Activated naive CD4-positive, alpha-beta T cell (primary cell): ENCODE measurements around the gene FGF1.
A peak's percentile ranks its signal among the peaks of the same experiment; 100 is the strongest.

Experiments used
- DNase-seq, 4 experiments: peaks; one replicate each; lab custom pipeline; 2025; lab: John Stamatoyannopoulos, UW

Gene FGF1

DNA sequence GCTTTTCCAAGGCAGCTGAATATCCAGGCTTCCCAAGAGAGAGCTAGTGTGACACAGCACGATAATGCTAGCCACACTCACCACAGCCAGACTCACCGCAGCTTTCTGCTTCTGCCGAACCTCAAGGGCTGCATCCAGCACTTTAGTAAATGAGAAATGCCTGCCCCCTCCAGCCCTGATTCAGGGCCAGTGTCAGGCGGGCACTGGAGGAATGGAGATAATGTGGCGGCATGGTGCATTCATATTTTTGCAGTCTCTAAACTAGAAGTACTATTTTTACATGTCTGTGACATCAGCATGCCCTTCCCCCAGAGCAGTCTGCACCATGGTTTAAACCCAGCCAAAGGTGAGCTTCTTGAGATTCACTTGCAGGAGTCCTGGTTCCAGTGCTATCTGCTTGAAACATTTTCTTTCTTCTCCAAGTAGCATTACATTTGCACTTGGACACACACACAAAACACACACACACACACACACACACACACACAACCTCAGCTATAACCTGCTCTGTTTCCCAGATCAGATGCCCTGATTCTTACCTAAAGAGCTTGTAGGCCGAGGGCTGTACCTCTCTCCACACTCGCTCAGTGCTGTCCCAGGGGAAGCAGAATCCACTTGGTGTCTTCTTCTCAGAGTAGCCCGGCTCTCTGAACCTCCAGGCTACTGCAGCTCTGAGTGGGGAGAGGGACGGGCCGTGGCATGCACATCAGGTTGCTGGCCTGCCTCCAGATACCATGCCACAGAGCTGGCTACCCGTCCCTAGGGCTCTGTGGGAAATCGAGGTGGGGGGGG is at the start of gene FGF1:
FGF1 (minus strand) TSS at position 673 of the 792 bp plus-strand sequence. CDS start 71,963 bp downstream, outside the sequence.
- no peak for DNase-seq

- DNase-seq = no peak
Measured at GRCh38 chr5:142727735-142728047, 41.8 kb upstream of the FGF1 start.

DNA sequence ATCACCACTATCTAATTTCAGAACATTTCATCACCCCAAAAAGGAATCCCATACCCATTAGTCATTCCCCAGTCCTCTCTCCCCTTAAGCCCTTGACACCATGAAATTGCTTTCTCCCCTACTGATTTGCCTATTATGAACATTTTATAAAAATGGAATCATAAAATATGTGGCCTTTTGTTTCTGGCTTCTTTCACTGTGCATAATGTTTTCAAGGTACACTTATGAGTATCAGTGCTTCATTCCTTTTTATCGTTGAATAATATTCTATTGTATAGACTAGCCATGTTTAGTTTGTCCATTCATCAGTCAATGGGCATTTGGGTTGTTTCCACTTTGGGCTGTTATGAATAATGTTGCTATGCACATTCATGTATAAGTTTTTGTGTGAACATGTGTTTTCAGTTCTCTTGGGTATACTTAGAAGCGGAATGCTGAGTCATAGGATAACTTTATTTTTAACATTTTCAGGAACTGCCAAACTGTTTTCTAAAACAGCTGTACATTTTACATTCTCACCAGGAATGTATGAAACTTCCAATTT is 40.4 kb upstream of the FGF1 start:
- no peak for DNase-seq

- DNase-seq = no peak
Measured at GRCh38 chr5:142725231-142726187, 39.6 kb upstream of the FGF1 start.

- no peak for DNase-seq
Measured at GRCh38 chr5:142724821-142725220, 38.9 kb upstream of the FGF1 start.

DNA sequence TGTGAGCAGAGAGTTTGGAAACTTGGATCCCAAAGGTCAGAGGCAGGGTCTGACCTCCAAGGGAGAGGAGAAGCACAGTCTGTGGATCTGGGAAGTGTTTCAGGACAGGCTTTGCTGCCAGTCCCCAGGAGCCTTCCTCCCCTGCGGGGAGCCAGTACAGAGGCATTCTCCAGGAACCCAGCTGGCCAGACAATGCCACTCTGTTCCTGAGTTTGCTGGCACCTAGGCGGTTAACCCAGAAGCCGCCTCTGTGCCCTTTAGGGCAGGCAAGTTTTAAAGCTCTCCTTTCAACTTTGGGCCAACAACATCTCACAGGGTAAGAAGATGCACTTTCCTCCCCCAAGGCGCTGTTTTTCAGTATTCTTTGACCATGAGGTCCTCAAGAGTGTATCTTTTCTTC is 37.0 kb upstream of the FGF1 start:
- DNase-seq = no peak

DNA sequence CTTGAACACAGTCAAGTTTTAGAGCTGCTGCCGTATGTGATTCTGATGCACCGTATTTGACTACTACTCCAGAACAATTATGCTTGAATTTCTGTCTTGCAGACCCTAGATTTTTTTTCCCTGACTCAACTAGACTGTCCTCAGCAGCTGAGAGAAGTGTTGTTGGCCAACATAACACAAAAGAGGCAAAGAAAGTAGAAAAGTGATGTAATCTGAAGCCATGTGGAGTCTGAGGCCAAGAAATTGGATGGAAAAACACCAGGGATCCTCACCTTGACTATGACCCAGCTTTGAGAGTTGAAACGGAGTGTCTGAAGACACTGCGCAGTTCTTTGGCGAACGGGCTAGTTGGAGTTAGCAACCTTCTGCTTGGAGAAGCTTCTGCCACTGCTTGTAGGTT is 36.3 kb upstream of the FGF1 start:
- no peak for DNase-seq

DNA sequence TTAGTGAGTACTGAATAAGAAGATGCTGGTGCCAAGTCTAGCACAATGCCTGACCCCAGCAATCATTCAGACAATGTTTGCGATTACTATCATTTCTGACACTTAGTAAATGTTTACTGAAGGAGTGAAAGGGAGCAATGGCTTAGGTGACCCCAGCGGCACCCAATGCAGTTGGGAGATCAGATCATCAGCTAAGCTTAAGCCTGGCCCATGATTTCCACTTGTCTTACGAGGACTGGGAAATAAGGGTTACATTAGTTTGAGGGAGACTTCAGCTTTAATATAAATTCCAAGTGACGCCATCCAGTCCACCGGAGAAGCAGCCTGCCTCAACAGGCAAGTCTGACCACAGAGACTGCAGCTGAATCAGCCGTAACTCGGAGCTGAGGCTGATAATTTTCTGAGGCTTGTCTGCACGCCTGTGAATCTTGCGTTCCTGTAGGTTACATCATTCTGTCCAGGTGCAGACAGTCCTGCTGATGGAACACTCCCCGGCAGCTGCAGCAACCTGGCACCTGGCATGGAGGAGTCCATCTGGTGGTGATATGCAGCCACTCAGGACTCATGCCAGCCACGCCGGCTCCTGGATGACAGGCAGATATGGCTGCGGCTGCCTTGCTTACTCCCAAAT is 34.9 kb upstream of the FGF1 start:
- DNase-seq = no peak

DNA sequence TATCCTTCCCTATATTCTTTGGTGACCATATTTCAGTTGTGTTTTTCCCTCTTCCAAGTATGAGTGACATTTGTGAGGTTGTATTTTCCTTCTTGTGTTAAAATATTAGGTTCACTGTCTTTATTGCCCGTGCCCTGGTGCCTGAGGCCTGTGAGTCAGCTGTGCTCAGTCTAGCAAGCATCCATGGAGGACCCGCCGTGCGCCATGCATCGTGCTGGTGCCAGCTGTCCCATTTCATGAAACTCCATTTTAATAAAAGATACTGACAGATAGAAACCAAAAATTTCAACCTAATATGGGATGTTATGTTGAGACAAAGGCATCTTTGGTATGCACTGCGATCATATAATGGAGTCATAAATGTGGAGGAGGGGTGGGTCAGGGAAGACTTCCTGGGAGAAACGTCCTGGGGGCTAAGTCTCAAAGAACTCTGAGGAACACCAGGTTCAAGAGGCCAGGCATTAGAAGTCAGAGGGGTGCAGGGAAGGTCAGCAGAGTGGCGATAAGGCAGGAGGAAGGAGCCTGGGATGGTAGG is 34.0 kb upstream of the FGF1 start:
- no peak for DNase-seq

- no peak for DNase-seq
Measured at GRCh38 chr5:142717582-142718215, 31.8 kb upstream of the FGF1 start.

- DNase-seq = peak in 1 of 4 experiments; percentile 7
Measured at GRCh38 chr5:142716963-142717362, 31.1 kb upstream of the FGF1 start.

DNA sequence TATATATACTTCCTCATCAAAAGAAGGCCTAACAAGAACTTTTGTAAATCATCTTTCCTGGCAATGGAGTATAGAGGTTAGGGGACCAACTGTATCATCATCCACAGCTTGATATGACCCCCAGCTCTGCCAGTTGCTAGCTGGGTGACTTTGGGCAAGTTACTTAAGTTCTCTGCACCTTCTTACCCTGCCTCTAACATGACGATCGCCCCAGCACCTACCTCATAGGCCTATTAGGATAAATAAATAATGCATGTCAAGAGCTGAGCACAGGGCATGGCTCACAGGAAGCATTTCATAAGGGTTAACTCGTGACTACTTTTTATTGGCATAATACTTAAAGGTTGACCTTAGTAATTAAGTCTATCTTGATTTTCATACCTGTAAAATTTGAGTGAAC is 29.4 kb upstream of the FGF1 start:
- DNase-seq = no peak

DNA sequence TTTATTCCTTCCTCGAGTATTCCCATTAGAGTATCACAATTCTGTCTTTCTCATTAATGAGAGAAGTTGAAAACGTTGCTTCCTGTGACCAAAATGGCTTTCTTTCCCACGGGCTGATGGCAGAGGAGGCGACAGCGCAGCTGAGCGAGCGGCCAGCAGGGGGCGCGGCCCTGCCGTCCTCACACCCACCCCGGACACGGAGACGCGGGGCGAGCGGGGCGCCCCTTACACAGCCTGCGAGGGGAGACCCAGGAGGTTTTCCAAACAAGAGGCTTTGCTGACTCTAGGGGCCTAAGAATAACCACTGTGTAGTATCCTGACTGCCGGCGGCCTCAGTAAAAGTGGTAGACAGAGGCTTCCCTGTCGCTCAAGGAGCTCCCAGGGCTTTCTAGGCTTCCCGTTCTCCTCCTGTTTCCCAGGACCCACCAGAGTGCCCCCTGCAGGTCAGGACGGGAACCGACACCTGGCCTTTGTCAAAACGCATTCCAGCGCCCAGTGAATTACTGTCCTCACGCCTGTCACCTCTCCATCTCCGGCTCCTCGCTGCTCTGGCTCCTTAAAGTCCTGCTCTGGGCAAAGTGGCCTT is 27.3 kb upstream of the FGF1 start:
- DNase-seq = peak; percentile 73 to 82 (median 80)

- DNase-seq = no peak
Measured at GRCh38 chr5:142703153-142703552, 17.3 kb upstream of the FGF1 start.

GRCh38 chr5:142701673-142702311 is 15.9 kb upstream of the FGF1 start:
- no peak for DNase-seq

DNA sequence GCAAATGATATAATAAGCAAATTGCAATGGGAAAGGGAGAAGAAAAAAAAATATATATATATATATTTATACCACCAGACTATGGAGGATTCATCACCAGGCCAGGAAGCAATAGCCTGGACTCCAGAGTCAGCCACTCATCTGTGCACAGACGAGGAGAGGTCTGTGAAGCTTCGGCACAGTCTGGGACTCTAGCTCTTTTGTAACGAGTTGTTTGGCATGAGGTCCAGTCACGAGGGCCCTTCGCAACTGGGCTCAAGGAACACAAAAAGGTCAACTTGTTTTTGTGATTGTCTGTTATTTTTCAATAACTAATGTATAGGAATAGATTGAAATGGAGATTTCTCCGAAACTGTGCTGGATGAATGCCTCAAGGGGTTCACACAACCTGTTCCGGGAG is 14.7 kb upstream of the FGF1 start:
- no peak for DNase-seq

DNA sequence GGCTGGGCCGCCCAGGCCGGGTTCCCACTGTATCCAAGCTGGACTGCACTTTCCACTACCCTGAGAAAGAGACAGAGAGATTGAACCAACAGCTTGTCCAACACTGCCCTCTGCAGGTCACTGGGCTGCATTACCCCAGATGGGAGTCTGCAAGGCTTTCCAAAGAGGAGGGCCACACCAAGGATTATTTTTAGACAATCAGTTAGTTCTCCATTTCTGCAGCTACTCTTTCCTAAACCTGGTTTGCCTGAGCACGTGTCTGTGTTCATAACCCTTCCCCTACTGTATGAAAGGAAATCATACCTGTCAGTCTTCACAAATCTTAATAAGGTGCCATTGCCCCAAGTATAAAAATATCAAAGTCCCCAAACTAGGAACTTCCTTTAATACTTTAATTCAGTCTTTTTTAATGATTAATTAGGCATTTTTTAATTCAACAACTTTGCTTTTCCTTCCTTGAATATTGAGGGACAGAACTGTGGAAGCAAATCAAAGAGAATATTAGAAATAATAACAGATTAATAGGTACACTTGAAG is 13.4 kb upstream of the FGF1 start:
- peak; percentile 37 to 69 (median 50) for DNase-seq

DNA sequence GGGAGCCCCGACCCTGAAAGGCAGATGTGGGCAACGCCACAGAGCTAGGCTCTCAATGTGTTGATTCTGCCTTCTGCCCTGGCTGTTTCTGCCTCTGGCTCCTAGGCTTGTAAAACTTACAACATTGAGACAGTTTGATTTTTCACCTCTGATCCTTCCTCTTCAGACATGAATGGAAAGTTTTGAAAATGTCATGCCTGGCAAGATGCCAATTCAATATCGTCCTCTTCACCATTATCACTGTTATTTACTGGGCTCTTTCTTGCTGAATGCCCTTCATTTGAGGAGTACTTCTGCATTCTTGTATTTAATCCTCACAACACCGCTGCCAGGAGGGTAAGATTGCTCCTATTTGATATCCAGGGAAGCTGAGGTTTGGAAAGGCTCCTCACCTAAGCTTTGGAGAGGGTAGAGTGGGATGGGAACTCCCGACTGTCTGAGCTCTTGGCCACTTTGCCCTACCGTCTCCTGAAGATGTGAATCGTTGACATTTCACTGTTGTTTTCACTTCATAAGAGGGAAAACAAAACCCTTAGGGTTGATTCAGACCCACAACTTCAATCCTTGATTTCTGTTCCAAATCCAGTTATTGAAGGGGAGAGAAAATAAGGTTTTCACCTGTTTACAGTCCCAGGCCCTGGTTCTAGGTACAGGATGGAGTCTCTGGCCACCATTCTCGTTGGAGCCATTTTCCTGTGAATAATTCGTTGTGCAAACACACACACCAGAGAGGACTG is 12.7 kb upstream of the FGF1 start:
- DNase-seq = no peak

- no peak for DNase-seq
Measured at GRCh38 chr5:142697356-142698255, 11.7 kb upstream of the FGF1 start.
